Caco-2 (cell line): ENCODE measurements around the gene GPR39. TPM values are rescaled to one million over a fixed set of nuclear protein-coding genes. Genes with fewer than 3 reads are reported as not detected.
A peak's percentile ranks its signal among the peaks of the same experiment; 100 is the strongest.

Source experiments
- BruUV-seq: library from RNA; stranded (reverse); fragments of 400-500 nt; replicated peaks from 2 replicates; lab custom pipeline; 2021; lab: Mats Ljungman, UMichigan
- CTCF ChIA-PET: fragments of 300-600 bp; sonication (Branson Sonifier 250); formaldehyde crosslinking; loops from one replicate; lab custom pipeline; 2022; ENCODE audit warnings: antibody characterized with exemption; lab: Charles Lee
- POLR2A ChIA-PET: fragments of 300-600 bp; sonication (Branson Sonifier 250); formaldehyde crosslinking; loops from one replicate; lab custom pipeline; 2022; ENCODE audit warnings: antibody characterized with exemption; lab: Charles Lee
- DNase-seq, 2 experiments: peaks; one replicate each; pipeline versions ENCODE4 v3.0.0 to v3.0.0-alpha.2; 2020 to 2022
- H3K27me3 ChIP-seq: replicated peaks from 2 replicates; pipeline ENCODE4 v1.6.0; 2011; ENCODE audit warnings: low read length; ENCODE audit not compliant: control insufficient read depth, insufficient read depth
- H3K36me3 ChIP-seq: 2 replicates; pipeline ENCODE4 v1.5.1; 2011; ENCODE audit warnings: low read length; ENCODE audit not compliant: control insufficient read depth, insufficient read depth
- H3K4me1 ChIP-seq: fragments of 250-450 bp; sonication (Bioruptor Pico); 2 replicates; pipeline ENCODE4 v1.5.1; 2020; ENCODE audit warnings: mild to moderate bottlenecking
- H3K4me3 ChIP-seq: 2 replicates; pipeline ENCODE4 v1.5.1; 2011; ENCODE audit warnings: low read depth, mild to moderate bottlenecking, control low read depth, low read length
- H3K9me3 ChIP-seq: fragments of 250-450 bp; sonication (Bioruptor Pico); 2 replicates; pipeline ENCODE4 v1.5.1; 2020; ENCODE audit warnings: mild to moderate bottlenecking, moderate library complexity
- H3K27ac Mint-ChIP-seq: one replicate; pipeline ENCODE4 v1.8.0; 2022; ENCODE audit warnings: mixed read lengths; ENCODE audit not compliant: unreplicated experiment
- H3K27me3 Mint-ChIP-seq: one replicate; pipeline ENCODE4 v1.8.0; 2022; ENCODE audit warnings: mixed read lengths; ENCODE audit not compliant: insufficient read depth, unreplicated experiment
- H3K36me3 Mint-ChIP-seq: one replicate; pipeline ENCODE4 v1.8.0; 2022; ENCODE audit warnings: mild to moderate bottlenecking, mixed read lengths; ENCODE audit not compliant: insufficient read depth, unreplicated experiment
- H3K4me1 Mint-ChIP-seq: one replicate; pipeline ENCODE4 v1.8.0; 2022; ENCODE audit warnings: low read depth, mixed read lengths; ENCODE audit not compliant: unreplicated experiment
- H3K4me3 Mint-ChIP-seq: one replicate; pipeline ENCODE4 v1.8.0; 2022; ENCODE audit warnings: mild to moderate bottlenecking, moderate library complexity, mixed read lengths; ENCODE audit not compliant: unreplicated experiment
- H3K9me3 Mint-ChIP-seq: one replicate; pipeline ENCODE4 v1.8.0; 2022; ENCODE audit warnings: mixed read lengths; ENCODE audit not compliant: unreplicated experiment
- intact Hi-C: fragments of 100-400 bp; cut with micrococcal nuclease; formaldehyde crosslinking; loops from one replicate; pipeline ENCODE4 v1.10.0; 2022; ENCODE audit not compliant: unreplicated experiment
- total RNA-seq: library from RNA; stranded (reverse); gene quantifications from 2 replicates; pipeline ENCODE4 v1.2.3, GENCODE V29; 2022
- TF ChIP-seq, protein P1 (sequence below), 2 experiments: fragments of 200-600 bp in 1 of 2; IDR thresholded peaks; 1 replicate in 1 of 2; 2 replicates in 1 of 2; pipeline versions ENCODE4 v1.5.1 to v1.8.0; 2011 to 2022; ENCODE audit warnings: antibody characterized with exemption in 1 of 2, control low read depth in 1 of 2, inconsistent platforms in 1 of 2, low read depth in 1 of 2, low read length in 1 of 2, mild to moderate bottlenecking in 1 of 2, moderate library complexity in 1 of 2; ENCODE audit not compliant: insufficient read depth in 1 of 2, severe bottlenecking in 1 of 2, unreplicated experiment in 1 of 2

GPR39 gene
- total RNA-seq, 1 experiment from 2014 or later = 26.8 TPM

DNA sequence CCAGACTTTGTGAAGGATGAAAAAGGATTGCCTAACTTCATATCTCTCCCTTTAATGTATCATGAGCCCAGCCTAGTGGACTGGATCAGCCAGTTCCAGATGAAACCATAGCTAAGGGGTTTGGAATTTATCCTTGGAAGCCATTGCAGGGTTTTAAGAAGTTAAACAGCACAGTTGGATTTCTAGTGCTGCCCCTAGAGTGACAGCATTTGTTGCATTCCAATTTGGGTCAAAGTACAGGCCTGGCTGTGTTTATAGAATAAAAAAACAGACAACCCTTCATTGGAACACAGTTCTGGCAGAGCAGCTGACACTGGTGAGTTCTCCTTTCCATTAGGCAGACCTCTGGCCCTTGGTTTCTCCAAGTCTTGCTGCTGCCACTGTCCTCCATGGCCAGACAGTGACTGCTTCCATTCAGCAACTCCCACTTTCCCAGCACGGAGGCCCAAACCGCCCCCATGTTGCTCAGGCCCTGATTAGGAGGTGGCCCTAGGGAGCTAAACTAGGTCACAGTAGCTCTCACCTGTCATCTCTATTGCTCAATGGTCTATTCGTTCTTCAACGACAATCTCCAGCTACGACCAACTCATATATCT, 8.0 kb downstream of the GPR39 start:
- no peaks in the 10 kb centered on the region for H3K27me3 ChIP-seq
- H3K4me3 Mint-ChIP-seq = peak overlapping the region; percentile 48
- peaks cover 43% of the 10 kb centered on the region for H3K4me1 Mint-ChIP-seq
- peaks cover 6% of the 10 kb centered on the region for H3K36me3 Mint-ChIP-seq
- ChIA-PET POLR2A (interaction anchor here (1.2 to 2.1 kb wide), 4 partner anchors 9 to 16 kb away, joined by 3 to 29 read pairs (median 4); partner anchors contain the start of gene GPR39), CTCF (interaction anchor here (0.9 to 2.1 kb wide), 11 partner anchors 8 to 218 kb away, joined by 3 to 12 read pairs (median 7); partner anchors contain the start of gene GPR39)
- no peaks in the 10 kb centered on the region for H3K9me3 ChIP-seq
- no peaks in the 10 kb centered on the region for H3K27me3 Mint-ChIP-seq
- TF ChIP-seq, protein P1, sequence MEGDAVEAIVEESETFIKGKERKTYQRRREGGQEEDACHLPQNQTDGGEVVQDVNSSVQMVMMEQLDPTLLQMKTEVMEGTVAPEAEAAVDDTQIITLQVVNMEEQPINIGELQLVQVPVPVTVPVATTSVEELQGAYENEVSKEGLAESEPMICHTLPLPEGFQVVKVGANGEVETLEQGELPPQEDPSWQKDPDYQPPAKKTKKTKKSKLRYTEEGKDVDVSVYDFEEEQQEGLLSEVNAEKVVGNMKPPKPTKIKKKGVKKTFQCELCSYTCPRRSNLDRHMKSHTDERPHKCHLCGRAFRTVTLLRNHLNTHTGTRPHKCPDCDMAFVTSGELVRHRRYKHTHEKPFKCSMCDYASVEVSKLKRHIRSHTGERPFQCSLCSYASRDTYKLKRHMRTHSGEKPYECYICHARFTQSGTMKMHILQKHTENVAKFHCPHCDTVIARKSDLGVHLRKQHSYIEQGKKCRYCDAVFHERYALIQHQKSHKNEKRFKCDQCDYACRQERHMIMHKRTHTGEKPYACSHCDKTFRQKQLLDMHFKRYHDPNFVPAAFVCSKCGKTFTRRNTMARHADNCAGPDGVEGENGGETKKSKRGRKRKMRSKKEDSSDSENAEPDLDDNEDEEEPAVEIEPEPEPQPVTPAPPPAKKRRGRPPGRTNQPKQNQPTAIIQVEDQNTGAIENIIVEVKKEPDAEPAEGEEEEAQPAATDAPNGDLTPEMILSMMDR (IDR thresholded peaks at IDR 0.05; ENCODE audit: insufficient read depth in 1 of 2, low read depth in 1 of 2, low read length in 1 of 2, severe bottlenecking in 1 of 2, unreplicated experiment in 1 of 2) = peak in 1 of 2 experiments; percentile 23
- peaks cover 60% of the 10 kb centered on the region for H3K4me1 ChIP-seq
- no TSS peak for BruUV-seq
- DNase-seq = peak; percentile 77 to 84
- peak overlapping the region; percentile 51 for H3K27ac Mint-ChIP-seq
- intact Hi-C loops = loop anchor here (1.0 to 10.0 kb wide), 7 partner anchors 8 to 430 kb away; partner anchors contain the start of gene GPR39
- H3K36me3 ChIP-seq = no peaks in the 10 kb centered on the region
- H3K9me3 Mint-ChIP-seq = peaks cover 4% of the 10 kb centered on the region
- H3K4me3 ChIP-seq = no peak overlapping the region

DNA sequence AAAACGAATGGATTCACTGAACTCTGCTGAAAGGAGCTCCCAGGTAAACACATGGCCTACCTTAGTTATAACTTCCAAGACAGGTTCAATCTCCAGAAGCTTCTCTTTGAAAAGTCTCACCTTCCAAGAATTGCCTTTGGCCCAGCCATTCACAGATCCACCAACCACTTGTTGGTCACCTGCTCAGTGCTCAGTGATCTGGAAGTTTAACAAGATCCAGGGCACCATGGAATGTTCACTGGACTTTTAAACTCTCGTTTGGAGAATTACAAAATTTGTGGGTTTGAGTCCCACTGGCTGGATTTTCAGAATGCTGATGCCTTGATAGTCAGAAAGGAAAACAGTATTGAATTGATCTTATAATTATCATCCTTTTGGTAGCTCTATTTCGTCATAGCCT, 9.4 kb downstream of the GPR39 start:
- peaks cover 10% of the 10 kb centered on the region for H3K9me3 Mint-ChIP-seq
- no peak overlapping the region for H3K27ac Mint-ChIP-seq
- peaks cover 36% of the 10 kb centered on the region for H3K4me1 Mint-ChIP-seq
- BruUV-seq = no TSS peak
- ChIA-PET CTCF (interaction anchor here (0.9 kb wide), 1 partner anchor 10 kb away, joined by 4 read pairs; the partner anchor contains the start of gene GPR39), POLR2A (interaction anchor here (2.1 kb wide), 1 partner anchor 10 kb away, joined by 29 read pairs; the partner anchor contains the start of gene GPR39)
- no peaks in the 10 kb centered on the region for H3K9me3 ChIP-seq
- no peaks in the 10 kb centered on the region for H3K27me3 Mint-ChIP-seq
- H3K4me3 ChIP-seq = no peak overlapping the region
- no peak for DNase-seq
- H3K27me3 ChIP-seq = no peaks in the 10 kb centered on the region
- TF ChIP-seq, protein P1 (IDR thresholded peaks at IDR 0.05; ENCODE audit: insufficient read depth in 1 of 2, low read depth in 1 of 2, low read length in 1 of 2, severe bottlenecking in 1 of 2, unreplicated experiment in 1 of 2) = no peak
- H3K36me3 ChIP-seq = no peaks in the 10 kb centered on the region; the same call in 1 of the 2 replicates
- peaks cover 52% of the 10 kb centered on the region for H3K4me1 ChIP-seq
- H3K4me3 Mint-ChIP-seq = no peak overlapping the region
- H3K36me3 Mint-ChIP-seq = peaks cover 6% of the 10 kb centered on the region
- intact Hi-C loops = loop anchor here (10.0 kb wide), 1 partner anchor 429 kb away; no protein-coding TSS in a partner anchor

DNA sequence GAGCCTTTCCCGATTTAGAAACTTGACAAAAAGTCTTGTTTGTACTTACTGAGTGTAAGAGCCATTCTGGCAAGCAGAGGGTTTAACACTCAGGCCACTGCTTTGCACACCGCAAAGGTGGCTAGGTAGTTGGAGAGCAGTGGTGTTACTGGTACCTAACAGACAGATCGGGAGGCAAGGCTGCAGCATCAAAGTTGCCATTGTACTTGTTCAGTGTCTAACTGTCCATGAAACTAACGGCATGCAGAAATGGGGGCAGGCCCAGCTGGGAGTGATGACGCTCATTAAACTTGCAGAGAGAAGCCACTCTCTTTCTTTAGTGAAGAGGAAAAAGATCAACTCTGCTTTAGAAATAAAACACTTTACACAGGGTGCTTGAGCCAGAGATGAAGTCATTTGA, 10.1 kb downstream of the GPR39 start:
- Histone ChIP-seq H3K4me3 (no peak overlapping the region), H3K4me1 (peaks cover 45% of the 10 kb centered on the region), H3K9me3 (no peaks in the 10 kb centered on the region), H3K27me3 (no peaks in the 10 kb centered on the region), H3K36me3 (no peaks in the 10 kb centered on the region; the same call in 1 of the 2 replicates)
- Mint-ChIP-seq H3K27ac (no peak overlapping the region), H3K9me3 (peaks cover 10% of the 10 kb centered on the region), H3K27me3 (no peaks in the 10 kb centered on the region), H3K4me1 (peaks cover 31% of the 10 kb centered on the region), H3K4me3 (no peak overlapping the region), H3K36me3 (peaks cover 9% of the 10 kb centered on the region)
- ChIA-PET CTCF (no interaction called here), POLR2A (no interaction called here)
- no peak for DNase-seq
- no TSS peak for BruUV-seq
- intact Hi-C loops = loop anchor here (10.0 kb wide), 1 partner anchor 428 kb away; no protein-coding TSS in a partner anchor
- TF ChIP-seq, protein P1 (IDR thresholded peaks at IDR 0.05; ENCODE audit: insufficient read depth in 1 of 2, low read depth in 1 of 2, low read length in 1 of 2, severe bottlenecking in 1 of 2, unreplicated experiment in 1 of 2) = no peak
